NB4 (cell line): ENCODE measurements around the gene TEX53.

ENCODE experiments used
- DNase-seq: peaks from one replicate; pipeline ENCODE4 v3.0.0; 2010; ENCODE audit warnings: low read depth
- H3K4me3 ChIP-seq: one replicate; pipeline ENCODE4 v1.5.1; 2011; ENCODE audit warnings: mild to moderate bottlenecking, low read depth, low read length, moderate library complexity
- MYC ChIP-seq: IDR thresholded peaks from 2 replicates; pipeline ENCODE4 v1.6.1; 2011; ENCODE audit warnings: low read depth, low read length
- POLR2A ChIP-seq: IDR thresholded peaks from 2 replicates; pipeline ENCODE4 v1.6.1; 2011; ENCODE audit warnings: mild to moderate bottlenecking; ENCODE audit not compliant: insufficient read length; ENCODE audit errors: extremely low read depth
- TF ChIP-seq, protein P1 (sequence below): IDR thresholded peaks from 2 replicates; pipeline ENCODE4 v1.6.1; 2011; ENCODE audit warnings: low read depth, low read length
- TF ChIP-seq, protein P2 (sequence below): IDR thresholded peaks from one replicate; pipeline ENCODE4 v1.5.1; 2012; ENCODE audit warnings: low read depth, low read length

Gene TEX53

DNA sequence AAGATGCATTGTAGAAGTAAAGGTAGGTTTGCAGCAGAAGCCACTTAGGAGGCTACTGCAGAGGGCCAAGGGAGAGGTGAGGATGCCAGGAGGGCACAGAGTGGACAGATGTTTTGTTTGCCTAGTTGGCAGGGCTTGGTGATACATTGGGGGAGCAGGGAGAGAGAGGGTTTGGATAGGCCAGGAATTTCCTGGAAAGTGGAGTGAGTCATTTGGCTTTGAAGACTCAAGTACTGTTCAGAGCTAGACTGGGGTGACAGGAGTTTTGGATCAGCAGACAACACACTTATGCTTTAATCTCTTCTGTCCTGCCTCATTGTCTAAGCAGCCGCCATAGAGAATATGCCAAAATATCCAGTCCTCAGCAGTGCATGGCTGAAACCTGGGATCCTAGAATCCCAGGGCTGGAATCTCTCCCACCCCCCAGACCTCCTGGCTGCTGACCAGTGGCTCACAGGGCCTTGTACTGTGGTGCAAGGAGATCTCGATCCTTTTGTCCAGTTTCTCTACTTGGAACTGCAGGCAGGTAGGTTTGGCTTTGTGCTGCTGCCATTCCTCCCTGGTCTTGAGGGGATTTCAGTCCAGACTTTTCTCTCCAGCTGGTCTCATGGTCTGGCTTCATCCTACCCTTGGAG lies 35.5 kb downstream of the TEX53 start:
- no peak overlapping the region for H3K4me3 ChIP-seq
- TF ChIP-seq, protein P1, sequence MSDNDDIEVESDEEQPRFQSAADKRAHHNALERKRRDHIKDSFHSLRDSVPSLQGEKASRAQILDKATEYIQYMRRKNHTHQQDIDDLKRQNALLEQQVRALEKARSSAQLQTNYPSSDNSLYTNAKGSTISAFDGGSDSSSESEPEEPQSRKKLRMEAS: no peak
- TF ChIP-seq, protein P2, sequence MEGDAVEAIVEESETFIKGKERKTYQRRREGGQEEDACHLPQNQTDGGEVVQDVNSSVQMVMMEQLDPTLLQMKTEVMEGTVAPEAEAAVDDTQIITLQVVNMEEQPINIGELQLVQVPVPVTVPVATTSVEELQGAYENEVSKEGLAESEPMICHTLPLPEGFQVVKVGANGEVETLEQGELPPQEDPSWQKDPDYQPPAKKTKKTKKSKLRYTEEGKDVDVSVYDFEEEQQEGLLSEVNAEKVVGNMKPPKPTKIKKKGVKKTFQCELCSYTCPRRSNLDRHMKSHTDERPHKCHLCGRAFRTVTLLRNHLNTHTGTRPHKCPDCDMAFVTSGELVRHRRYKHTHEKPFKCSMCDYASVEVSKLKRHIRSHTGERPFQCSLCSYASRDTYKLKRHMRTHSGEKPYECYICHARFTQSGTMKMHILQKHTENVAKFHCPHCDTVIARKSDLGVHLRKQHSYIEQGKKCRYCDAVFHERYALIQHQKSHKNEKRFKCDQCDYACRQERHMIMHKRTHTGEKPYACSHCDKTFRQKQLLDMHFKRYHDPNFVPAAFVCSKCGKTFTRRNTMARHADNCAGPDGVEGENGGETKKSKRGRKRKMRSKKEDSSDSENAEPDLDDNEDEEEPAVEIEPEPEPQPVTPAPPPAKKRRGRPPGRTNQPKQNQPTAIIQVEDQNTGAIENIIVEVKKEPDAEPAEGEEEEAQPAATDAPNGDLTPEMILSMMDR: no peak
- no peak for TF ChIP-seq MYC
- TF ChIP-seq POLR2A: no peak
- no peak for DNase-seq

DNA sequence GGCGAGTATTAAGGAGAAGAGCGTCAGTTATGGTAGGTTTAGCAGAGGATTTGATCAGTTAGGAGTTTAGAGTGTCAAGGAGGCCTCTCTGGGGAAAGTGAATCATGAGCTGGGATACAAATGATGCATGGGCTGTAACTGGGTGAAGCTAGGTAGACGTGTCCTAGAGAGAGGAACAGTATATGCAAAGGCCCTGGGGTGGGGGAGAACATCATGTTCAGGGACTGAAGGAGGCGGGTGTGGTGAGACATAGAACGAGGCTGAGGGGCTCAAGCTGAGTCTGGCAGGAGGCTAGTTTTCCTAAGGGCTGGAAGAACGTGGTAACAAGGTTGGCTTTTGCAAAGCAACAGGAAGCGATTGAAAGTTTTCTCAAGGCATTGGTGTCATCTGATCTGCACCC lies 36.0 kb downstream of the TEX53 start:
- no peak overlapping the region for H3K4me3 ChIP-seq
- DNase-seq: no peak
- TF ChIP-seq, protein P2: no peak
- TF ChIP-seq POLR2A (no peak), MYC (no peak)
- TF ChIP-seq, protein P1: no peak

DNA sequence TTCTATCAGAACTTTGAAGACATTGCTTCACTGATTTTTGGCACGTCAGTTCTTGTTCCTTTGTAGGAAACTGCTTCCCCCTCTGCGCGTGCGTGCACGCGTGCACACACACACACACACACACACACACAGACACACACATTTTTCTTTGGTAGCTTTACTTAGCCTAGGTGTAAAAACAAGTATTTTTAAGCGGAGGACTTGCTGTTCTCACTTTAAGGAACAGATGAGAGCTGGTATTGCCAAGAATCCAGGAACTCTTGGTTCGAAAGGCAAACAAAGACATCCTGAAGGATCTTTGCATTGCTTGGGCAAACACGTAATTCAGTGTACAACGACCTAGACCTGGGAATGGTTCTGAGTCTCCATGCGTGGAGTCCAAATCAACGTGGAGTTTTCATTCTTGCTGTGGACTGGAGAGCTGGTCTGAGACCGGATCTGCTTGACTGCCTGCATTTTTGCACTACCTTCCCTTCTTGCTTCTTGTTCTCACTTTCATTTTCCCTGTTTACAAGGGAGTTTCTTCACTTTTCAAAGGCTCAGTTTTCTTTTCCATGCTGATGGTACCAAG lies 38.3 kb downstream of the TEX53 start:
- H3K4me3 ChIP-seq: no peak overlapping the region
- TF ChIP-seq, protein P1: no peak
- TF ChIP-seq POLR2A (no peak), MYC (no peak)
- TF ChIP-seq, protein P2: no peak
- no peak for DNase-seq

DNA sequence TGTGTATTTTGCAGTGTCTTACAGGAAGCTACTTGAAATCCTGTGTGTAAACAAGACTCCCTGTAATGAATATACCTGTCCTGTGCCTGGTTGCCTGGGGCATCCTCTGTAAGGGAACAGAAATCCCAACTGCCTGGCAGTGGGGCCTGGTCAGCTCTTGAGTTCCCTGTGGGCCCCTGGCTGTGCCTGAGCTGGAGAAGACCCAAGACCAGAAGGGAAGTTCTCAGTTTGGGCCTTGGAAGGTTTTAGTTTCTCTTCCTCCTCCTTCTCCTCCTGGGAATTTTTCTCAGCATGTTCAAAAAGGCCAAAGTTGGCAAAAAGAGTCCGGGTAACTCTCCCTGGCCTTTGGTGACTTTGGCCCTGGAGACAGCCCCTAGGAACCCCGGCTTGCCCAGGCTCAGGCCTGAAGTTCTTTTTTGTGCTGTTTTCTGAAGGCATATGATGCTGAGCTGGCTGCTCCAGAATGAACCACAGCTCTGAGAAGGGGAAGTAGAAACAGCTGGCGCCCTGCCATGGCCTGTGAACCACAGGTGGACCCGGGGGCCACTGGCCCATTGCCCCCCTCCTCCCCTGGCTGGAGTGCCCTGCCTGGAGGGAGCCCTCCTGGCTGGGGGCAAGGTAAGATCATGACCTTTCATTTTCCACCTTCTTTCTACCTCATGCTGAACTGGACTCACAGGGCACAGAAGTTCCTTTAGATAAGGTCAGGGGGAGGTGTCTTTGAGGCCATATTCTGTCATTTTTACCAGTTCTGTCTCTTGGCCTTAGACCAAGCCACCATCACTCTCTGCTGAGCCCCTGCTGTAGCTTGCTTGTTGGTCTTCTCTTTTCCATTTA lies 40.7 kb downstream of the TEX53 start:
- TF ChIP-seq POLR2A: no peak
- TF ChIP-seq, protein P1: 0 out of 2 replicates have a peak, but pooled peaks have one; percentile 20
- DNase-seq: peak; percentile 77
- no peak overlapping the region for H3K4me3 ChIP-seq

DNA sequence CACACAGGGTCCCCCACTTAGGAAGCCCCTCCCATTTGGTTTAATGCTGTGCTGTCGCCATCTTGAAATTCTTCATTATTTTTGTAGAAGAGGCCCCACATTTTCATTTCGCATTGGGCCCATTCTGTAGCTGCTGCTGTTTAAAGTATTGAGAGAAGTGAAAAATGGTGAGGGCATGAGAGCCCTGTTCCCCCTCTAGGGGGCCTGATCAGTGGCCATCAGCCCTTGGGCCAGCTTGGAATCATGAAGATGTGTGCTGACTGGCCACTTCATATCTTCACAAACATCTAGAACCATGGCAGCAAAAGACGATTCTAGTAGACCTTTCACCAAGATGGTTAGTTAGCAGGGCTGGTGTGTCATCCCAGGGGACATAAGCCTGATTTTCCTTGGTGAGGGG lies 43.2 kb downstream of the TEX53 start:
- no peak for DNase-seq
- no peak overlapping the region for H3K4me3 ChIP-seq

More for the DNA sequence above, 43.2 kb downstream of the TEX53 start:
- TF ChIP-seq, protein P1: no peak
- TF ChIP-seq POLR2A: no peak
- TF ChIP-seq, protein P2: no peak
- no peak for TF ChIP-seq MYC
